ENCODE results near the gene RPL15.
"Not testable (repeated sequence)": the region's sequence is repeated elsewhere in the genome, so short reads cannot be mapped to it uniquely, and the experiment has no call there.

Gene RPL15

GRCh38 chr3:23877329-23877980 lies 39.5 kb upstream of the RPL15 start:
- no peaks in the 10 kb centered on the region for H3K27me3 ChIP-seq
- no peak overlapping the region for H3K4me3 ChIP-seq
- peaks cover 0 to 28% (median 17%) of the 10 kb centered on the region in 4 donors for H3K4me1 ChIP-seq
- H3K27ac ChIP-seq, result no peak overlapping the region
- peaks cover 0 to 9% (median 8%) of the 10 kb centered on the region in 3 donors for H3K36me3 ChIP-seq
- DNase-seq, result no peak
- intact Hi-C loops (cut with DNase I; ENCODE audit: low total_unique reads), result no loop called here
- no peaks in the 10 kb centered on the region for H3K9me3 ChIP-seq
- no peak for TF ChIP-seq CTCF (IDR thresholded peaks at IDR 0.05)

DNA sequence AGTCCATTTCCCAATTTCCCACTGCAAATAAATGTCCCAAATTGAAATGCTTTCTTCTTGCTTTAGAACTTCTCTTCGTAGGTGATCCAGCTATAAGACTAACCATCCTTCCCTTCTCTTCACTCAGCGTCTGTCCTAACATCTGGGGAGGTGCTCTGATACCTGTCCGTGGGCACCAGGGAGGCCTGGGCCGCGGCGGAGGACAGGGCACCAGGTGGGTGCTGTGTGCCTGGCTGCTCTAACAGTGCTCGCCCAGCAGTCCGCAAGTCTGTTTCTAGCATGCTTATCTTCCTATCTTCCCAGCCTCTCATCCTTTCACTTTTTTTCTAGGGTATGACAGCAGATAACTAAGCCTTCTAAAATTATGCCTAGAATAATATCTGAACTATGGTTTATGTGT lies 37.4 kb upstream of the RPL15 start:
- TF ChIP-seq CTCF (IDR thresholded peaks at IDR 0.05), result no peak
- no peaks in the 10 kb centered on the region for H3K9me3 ChIP-seq
- H3K27me3 ChIP-seq, result no peaks in the 10 kb centered on the region
- intact Hi-C loops (cut with DNase I; ENCODE audit: low total_unique reads), result no loop called here
- H3K36me3 ChIP-seq, result peaks cover 0 to 15% (median 11%) of the 10 kb centered on the region in 3 donors
- no peak for DNase-seq
- peaks cover 0 to 20% (median 11%) of the 10 kb centered on the region in 4 donors for H3K4me1 ChIP-seq
- no peak overlapping the region for H3K4me3 ChIP-seq
- no peak overlapping the region for H3K27ac ChIP-seq

DNA sequence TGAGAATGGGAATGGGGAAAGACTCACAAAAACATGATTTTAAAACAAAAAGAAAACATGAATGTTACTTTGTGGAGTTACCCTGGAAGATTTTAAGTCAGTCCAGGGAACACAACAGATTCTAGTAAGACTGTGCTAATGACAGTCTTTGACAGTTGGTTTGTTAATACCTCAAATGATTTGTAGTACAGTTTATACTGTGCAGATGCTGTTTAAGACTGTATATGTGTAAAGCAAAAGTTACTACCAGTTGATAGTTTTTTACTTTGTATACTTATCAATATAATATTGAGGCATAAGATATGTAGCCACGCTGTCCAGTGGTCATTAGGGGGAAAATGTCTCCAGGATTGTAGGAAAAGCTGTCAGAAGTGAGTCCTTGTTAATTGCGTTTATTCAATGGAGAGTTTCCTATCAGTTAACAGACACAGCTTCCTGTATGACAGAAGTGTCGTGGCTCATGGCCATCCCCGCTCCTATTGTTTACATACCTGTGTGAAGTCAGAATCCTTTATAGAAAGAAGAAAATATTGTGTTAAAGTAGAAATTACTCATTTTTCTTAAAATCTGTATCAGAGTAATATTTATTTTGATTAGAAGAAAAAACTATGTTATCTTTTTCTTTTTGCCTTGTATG lies 36.1 kb upstream of the RPL15 start:
- H3K36me3 ChIP-seq, result peaks cover 0 to 15% (median 11%) of the 10 kb centered on the region in 3 donors
- H3K4me1 ChIP-seq, result peaks cover 0 to 16% (median 11%) of the 10 kb centered on the region in 4 donors
- no peak overlapping the region for H3K27ac ChIP-seq
- DNase-seq, result no peak
- no peak overlapping the region for H3K4me3 ChIP-seq
- no peaks in the 10 kb centered on the region for H3K9me3 ChIP-seq
- intact Hi-C loops (cut with DNase I; ENCODE audit: low total_unique reads), result loop anchor here (10.0 kb wide), 1 partner anchor 804 kb away; no protein-coding TSS in a partner anchor
- no peaks in the 10 kb centered on the region for H3K27me3 ChIP-seq
- no peak for TF ChIP-seq CTCF (IDR thresholded peaks at IDR 0.05)

GRCh38 chr3:23881993-23882392 lies 34.9 kb upstream of the RPL15 start:
- H3K27ac ChIP-seq, H3K4me1 ChIP-seq, H3K27me3 ChIP-seq, DNase-seq, H3K9me3 ChIP-seq, H3K4me3 ChIP-seq: not testable (repeated sequence)
- peaks cover 0 to 15% (median 11%) of the 10 kb centered on the region in 3 donors for H3K36me3 ChIP-seq
- intact Hi-C loops (cut with DNase I; ENCODE audit: low total_unique reads), result loop anchor here (10.0 kb wide), 1 partner anchor 803 kb away; no protein-coding TSS in a partner anchor

DNA sequence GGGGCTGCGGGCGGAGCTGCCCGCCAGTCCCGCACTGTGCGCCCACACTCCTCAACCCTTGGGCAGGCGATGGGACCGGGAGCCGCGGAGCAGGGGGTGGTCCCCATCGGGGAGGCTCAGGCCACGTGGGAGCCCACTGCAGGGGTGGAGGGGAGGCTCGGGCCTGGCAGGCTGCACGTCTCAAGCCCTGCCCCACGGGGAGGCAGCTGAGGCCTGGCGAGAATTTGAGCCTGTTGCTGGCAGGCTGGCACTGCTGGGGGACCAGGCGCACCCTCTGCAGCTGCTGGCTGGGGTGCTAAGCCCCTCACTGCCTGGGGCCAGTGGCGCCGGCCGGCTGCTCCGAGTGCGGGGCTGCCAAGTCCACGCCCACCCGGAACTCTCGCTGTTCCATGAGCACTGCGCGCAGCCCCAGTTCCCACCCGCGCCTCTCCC lies 34.4 kb upstream of the RPL15 start:
- no peak overlapping the region for H3K4me3 ChIP-seq
- H3K27me3 ChIP-seq, result no peaks in the 10 kb centered on the region
- H3K9me3 ChIP-seq, result no peaks in the 10 kb centered on the region
- no peak overlapping the region for H3K27ac ChIP-seq
- TF ChIP-seq CTCF (IDR thresholded peaks at IDR 0.05), result no peak
- H3K36me3 ChIP-seq, result peaks cover 0 to 15% (median 11%) of the 10 kb centered on the region in 3 donors
- intact Hi-C loops (cut with DNase I; ENCODE audit: low total_unique reads), result loop anchor here (10.0 kb wide), 1 partner anchor 802 kb away; no protein-coding TSS in a partner anchor
- peaks cover 0 to 3% (median 2%) of the 10 kb centered on the region in 4 donors for H3K4me1 ChIP-seq
- DNase-seq, result no peak

DNA sequence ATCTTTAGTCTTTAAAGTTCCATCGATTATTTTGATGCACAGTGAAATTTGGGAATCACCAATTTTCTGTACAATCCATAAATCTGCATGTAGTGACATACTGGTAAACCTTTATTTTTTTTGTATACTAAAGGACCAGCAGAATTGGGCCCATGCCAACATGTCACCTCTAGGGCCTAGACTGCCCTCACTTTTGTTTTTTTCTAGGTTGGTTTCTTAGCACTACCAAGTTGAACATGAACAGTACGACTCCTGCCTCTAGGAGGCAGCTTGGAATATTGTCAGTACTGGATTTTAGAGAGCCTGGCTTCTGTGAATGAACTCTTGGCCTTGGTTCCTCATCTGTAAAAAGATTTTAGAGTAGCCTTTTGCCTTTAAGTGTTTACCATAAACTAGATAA lies 32.5 kb upstream of the RPL15 start:
- no peaks in the 10 kb centered on the region for H3K9me3 ChIP-seq
- no peaks in the 10 kb centered on the region for H3K4me1 ChIP-seq
- no peak overlapping the region for H3K27ac ChIP-seq
- peaks cover 0 to 15% (median 11%) of the 10 kb centered on the region in 3 donors for H3K36me3 ChIP-seq
- peak in 1 of 2 experiments; percentile 20 for TF ChIP-seq CTCF (IDR thresholded peaks at IDR 0.05)
- H3K4me3 ChIP-seq, result no peak overlapping the region
- intact Hi-C loops (cut with DNase I; ENCODE audit: low total_unique reads), result loop anchor here (10.0 kb wide), 1 partner anchor 800 kb away; no protein-coding TSS in a partner anchor
- no peaks in the 10 kb centered on the region for H3K27me3 ChIP-seq
- no peak for DNase-seq

Measured in tibial artery (tissue), 4 donors.